Right lung (tissue), 5 donors: ENCODE measurements around the gene MSX2. TPM values are rescaled to one million over a fixed set of nuclear protein-coding genes. Genes with fewer than 3 reads are reported as not detected.
"Not testable (repeated sequence)": the region's sequence is repeated elsewhere in the genome, so short reads cannot be mapped to it uniquely, and the experiment has no call there.

Source experiments
- DNase-seq, 2 donors: peaks; one replicate each; pipeline ENCODE4 v3.0.0-alpha.2; 2013
- polyA plus RNA-seq, 5 donors: library from polyadenylated mRNA; unstranded; fragments of 120-200 nt; gene quantifications; one replicate each; pipeline versions ENCODE4 v1.2.1 to v1.2.3, GENCODE V29; 2013; ENCODE audit warnings: inconsistent platforms in 1 of 5, low replicate concordance in 1 of 5; ENCODE audit not compliant: insufficient read length in 5 of 5, insufficient read depth in 1 of 5

Gene MSX2
- polyA plus RNA-seq, 5 donors: 0.72 to 2.5 (median 1.1) TPM

DNA sequence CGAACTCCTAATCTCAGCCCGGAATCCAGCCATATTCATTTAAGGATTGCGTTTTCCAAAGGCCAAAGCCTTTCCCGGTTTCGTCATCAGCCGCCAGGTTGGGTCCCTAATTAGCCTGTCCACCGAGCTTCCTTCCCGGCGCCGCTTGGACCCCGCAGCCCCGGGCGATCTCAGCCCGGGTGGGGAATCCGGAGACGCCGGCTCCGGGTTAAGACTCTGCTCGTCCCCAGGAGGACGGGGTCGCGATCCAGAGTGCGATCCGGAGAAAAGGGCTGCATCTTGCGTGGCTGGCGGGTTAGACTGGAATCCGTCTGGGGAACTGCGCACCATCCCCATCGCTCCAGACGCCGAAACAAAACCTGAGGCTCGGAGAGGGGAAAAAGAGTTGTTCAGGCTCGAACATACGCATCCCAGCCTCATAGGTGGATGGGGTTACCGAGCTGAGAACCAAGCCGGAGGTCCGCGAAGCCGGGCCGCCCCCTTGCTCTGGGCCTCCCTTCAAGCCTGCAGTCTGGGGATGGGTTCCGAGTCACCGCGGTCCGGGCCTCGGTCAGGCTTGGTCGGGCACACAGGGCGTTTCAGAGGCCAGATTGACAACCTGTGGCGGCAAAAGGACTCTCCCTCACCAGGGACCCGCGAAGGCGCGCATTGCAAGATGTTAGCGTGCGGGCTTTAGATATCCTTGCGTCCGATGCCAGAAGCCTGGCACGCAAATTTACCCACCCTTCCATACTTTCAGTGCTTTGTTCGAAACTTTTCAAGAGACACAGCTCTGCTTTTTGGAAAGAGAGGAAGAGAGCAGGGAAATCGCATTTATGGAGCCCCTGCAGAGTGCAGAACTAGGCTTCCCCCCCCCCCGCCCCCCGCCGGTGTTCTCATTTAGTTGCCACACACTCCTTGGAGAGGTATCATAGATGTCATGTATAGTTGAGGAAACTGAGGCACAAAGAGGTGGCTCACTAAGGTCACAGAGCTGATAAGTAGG is 7.9 kb downstream of the MSX2 start:
- no peak for DNase-seq

DNA sequence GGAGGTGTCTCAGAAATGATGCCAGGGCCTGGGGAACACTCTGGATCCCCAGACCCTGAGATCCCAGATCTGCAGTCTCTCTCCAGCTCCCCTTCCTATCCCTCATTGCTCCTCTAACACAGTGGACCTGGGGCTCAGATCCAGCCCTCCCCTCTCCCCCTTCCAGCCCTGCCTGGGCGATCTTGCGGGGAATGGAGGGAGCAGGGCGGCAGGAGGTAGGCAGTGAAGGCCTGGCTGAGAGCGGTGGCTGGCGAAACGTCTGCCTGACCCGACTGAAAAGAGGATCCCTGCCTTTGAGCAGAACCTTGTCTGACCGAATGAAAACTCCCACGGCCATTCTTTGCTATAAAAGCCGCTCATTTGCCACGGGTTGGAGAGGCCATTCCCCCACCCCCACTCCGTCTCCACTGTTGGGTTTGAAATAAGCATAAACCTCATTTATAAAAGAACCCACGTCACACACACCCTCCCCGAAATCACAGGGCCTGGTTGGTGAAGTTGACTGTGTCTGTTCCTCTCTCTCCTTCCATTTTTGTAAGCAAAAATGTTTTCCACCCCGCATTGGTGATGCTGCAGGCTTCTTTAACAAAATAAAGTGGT is 8.8 kb downstream of the MSX2 start:
- no peak for DNase-seq

DNA sequence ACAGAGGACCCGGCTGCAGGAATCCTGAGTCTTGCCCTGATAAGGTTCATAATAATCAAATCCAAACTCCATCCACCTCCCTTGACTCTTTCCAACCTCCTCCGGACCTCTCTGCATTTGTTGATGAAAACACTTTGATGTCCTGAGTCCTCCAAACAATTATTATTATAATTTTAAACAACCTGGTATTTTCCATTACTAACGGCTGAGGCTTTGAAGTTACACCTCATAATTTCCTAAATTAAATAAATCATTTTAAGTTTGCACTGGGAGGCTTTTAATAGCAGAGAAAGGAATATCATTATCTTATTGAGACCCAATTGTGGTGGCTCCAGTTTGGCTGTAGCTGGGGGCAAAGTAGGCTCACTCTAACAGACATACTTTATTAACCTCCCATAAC is 9.5 kb downstream of the MSX2 start:
- DNase-seq: no peak

DNA sequence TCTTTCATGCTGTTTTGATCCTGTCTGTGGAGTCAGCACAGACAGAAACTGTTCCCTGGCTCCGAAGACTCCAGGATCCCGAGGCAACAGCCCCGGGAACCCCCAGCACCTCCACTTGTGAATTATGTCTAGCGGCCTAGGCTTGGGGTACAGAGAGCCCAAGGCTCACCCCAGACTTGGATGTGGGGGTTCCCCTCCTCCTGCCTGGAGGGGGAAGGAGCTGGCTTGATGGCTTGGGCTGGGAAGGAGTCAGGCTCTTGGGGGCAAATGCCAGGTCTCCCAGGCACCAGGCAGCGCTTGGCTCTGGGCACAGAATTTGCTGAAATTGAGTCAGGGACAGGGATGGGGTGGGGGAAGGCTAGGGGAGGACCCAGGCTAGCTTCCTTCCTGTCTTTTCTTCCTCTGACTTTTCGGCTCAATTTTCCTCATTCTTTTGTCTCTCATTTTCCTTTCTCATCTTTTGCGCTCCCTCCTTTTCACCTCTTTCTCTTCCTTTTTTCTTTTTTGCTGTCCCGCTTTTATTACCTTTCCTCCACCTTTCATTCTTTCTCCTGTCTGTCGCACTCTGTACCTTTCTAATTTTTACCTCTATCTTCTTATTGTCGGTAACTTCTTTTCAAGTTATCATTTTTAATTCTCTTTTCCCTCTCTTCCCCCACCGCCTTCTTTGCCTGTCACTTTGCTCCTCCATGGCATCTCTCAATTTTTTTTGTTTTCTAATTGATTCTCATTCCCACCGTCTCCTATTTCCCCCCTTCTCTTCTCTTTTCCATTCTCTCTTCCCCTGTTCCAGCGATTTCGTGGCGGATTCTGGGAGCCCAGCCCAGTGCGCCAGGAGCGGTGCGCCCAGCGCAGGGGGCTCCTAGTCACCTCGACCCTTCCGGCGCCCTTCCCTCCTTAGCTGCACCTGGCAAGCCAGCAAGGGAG is 10.5 kb downstream of the MSX2 start:
- DNase-seq: no peak

DNA sequence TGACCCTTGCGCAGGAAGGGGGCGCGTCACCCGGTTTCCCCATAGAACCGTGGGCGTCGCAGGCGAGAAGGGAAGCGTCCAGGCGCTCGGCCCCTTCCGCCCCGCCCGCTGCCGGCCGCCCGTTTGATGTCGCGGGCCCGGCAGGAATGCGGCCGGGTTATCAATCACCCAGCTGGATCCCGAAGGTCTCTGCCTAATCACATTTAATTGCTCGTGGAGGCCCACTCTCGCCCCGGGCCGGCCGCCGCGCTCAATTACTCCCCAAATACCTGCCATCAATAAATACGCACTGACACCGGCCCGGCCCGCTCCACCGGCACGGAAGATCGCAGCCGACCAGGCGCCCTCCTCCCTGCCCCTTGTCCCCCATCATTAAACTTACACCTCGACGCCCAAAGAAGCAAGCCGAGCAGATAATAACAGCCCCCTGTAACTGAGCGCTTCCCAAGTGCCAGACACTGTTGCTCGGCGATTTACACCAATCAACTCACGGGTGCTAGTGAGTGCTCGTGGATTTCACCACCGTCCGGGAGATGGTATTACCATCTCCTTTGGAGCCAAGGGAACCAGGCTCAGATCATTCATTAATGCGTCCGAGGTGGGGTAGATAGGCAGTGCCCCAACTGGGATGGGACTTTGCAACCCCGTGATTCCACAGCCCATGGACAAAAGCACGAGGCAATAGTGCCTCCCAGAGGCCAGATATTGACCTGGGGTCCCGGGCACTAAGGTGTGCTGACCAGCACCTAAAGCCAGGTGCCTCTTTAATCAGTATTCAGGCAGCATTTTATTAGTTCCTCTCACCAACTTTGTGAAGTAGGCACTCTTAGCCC is 11.3 kb downstream of the MSX2 start:
- no peak for DNase-seq

DNA sequence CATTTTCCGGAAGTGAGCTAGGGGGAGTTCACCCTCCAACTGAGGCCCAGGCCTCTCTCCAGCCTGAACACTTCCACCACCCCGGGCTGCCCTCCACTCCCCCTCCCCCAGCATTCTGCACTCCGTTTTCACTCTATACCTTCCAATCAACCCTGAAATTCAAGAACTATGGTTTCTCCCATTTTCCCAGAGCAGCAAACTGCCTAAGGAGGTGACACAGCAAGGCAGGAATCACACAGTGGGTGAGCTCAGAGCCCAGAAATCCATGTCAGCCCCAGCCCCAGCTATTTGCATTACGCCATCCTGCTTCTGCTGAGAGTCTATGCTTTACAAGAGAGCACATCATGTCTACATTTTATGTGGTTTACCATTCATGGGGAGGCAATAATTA is 11.9 kb downstream of the MSX2 start:
- DNase-seq: no peak

DNA sequence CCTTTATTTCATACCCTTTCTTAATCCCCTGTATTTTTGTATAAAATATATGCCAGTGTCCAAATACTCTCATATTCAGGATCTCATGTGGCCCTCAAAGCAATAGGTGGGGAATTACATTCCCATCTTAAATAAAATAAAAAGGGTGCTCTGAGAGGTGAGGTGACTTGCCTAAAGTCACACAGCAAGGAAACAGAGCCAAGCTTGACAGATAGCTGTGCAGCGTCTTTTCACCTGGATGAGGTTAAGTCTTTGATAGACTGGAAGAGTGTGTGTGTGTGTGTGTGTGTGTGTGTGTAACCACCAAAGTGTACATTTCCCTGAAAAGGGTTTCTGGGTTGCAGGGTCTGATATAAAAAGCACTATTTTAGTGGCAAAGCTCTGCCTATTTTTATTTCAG is 12.4 kb downstream of the MSX2 start:
- no peak for DNase-seq

DNA sequence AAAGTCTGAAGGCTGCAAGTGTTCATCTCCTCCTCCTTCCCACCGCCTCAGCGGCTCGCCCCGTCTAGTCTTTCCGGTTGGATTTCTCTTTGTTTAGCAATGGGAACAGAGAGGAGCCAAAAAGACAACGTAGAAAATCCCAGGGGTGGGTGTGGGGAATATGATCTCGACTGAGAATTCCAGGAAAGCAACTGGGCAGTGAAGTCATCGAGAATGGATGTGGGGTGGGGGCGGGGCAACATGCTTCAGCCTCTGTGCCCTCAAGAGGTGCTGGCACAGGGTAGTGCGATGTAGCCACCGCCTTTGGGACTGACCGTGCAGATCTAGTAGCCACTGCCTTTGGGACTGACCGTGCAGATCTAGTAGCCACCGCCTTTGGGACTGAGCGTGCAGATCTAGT is 12.9 kb downstream of the MSX2 start:
- DNase-seq: no peak

DNA sequence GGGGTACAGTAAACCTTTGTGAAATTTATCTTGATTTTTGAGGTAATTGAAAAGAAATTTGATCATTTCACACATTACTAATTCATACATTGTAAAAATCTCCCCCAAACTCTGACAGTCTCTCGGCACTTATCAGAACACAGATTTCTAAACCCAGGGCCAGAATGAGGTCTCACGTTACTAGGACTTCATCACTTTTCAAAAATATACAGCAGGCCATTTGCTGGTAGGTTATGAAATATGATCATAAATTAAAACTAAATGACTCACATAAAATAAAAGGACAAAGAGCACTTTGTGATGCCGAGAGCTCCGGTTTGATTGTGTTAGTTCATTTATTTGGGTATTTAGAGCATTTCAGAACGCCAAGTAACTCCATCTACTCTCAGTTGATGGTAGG is 17.0 kb downstream of the MSX2 start:
- DNase-seq: no peak

DNA sequence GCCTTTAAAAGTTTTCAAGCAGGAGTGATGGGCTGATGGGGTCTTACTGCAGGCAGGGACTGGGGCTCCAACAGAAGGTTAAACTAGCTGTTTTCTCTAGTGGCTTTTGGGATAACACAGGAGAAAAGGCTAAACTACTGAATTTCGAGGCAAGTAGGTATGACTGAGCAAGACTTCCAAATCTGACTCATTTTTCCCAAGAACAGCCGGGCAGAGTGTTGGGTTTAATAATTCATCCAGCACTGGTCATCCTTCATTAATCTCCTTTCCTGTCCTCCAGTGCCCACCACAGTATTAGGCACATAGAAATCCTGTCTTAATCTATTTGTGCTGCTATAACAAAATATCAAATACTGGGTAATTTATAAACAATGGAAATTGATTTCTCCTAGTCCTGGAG is 20.5 kb downstream of the MSX2 start:
- DNase-seq: no peak

DNA sequence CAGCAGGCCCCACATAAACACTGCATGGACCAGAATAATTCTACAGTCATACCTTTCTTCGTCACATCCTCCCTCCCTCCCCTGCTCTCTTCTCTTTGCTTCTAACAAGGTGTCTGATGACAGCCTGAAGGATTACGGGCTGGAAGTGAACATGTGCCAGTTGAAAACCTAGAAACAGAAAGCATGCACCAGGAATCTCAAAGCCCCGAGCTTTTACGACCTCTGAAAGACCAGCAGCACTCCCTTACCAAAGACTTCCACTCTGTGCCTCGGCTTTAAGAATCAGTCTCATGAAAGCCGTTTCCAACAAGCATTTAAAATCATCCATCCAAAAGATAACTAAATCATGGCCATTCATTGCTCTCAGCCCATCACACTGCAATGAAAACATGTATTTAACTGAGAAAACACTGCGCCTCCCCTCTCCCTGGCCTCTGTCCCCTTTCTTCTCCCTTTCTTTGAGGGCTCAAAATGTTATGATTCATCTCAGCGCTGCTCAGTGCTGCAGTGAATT is 21.3 kb downstream of the MSX2 start:
- DNase-seq: no peak

DNA sequence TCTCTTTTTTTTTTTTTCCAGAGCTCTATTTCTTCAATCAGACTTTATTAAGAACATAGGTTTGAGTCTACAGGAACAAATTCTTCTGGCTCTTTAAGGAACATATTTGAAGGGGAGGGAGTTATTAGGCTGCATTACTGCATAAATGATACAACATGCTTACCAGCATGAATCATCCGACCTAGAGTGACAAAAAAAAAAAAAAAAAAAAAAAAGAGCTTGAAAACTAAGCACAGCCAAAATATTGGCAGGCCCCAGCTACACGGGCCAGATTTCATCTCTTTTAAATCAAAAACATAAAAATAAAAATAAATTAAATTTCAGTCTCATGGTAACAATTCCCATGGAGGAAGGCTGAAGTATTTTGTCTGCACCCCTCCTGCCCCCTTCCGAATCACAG is 26.3 kb downstream of the MSX2 start:
- no peak for DNase-seq

DNA sequence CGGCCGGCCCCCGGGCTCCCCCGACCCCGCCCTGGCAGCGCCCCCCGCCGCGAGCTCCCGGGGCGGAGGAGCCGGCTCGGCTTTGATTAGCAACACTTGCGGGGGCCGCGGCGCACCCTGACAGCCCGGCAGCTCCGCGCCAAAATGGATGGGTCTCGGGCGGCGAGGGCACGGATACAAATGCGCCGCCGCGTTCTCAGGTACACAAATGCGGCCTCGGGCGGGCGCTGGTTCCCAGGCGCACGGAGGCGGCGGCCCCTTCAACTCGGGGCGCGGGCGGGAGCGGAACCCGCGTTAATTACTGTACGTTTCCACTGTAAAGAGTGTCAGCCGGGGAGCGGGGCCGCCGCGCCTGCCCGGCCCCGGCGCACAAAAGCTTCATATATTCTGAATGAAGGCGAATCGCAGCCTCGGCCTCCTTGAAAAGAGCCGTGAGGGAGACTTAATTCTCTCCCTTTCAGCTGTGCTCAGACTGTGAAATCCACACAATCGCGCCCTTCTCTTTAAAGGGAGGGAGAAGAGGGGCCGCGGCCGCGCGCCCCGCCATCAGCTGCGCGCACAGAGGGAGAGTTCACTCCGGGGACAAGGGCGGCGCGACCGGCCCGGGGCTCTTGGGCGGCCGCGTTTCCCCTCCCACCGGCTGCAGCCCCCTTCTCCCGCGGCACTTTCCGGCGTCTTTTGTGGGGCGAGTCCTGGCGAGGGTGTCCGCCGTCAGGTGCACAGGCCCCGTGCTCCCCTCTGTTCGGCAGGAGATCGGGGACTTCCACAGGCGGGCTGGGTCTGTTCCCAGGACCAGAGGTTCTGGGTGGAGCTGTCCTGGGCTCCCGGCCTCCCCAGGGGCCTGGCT is 27.0 kb downstream of the MSX2 start:
- DNase-seq: peak; percentile 31 to 38

DNA sequence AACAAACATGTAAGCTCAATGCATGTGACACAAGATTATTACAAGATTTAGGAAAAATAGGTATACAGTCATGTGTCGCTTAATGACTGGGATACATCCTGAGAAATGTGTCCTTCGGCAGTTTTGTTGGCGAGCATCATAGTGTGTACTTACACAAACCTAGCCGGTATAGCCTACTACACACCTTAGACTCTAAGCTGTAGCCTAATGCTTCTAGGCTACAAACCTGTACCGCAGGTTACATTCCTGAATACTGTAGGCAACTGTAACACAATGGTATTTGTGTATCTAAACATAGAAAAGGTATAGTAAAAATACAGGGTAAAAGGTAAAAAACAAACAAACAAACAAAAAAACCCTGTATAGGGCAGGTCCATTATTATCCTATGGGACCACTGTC is 27.7 kb downstream of the MSX2 start:
- DNase-seq: no peak

DNA sequence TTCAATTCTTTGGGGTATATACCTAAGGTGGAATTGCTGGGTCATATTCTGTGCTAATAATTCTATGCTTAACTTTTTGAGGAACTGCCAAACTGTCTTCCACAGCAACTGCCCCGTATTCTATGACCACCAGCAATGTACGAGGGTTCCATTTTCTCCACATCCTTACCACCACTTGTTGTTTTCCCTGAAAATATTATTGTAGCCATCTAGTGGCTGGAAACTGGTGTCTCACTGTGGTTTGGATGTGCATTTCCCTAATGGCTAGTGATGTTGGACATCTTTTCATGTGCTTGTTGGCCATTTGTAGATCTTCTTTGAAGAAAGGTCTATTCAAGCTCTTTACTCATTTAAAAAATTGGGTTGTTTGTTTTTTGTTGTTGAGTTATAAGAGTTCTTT is 30.7 kb downstream of the MSX2 start:
- DNase-seq: no peak

DNA sequence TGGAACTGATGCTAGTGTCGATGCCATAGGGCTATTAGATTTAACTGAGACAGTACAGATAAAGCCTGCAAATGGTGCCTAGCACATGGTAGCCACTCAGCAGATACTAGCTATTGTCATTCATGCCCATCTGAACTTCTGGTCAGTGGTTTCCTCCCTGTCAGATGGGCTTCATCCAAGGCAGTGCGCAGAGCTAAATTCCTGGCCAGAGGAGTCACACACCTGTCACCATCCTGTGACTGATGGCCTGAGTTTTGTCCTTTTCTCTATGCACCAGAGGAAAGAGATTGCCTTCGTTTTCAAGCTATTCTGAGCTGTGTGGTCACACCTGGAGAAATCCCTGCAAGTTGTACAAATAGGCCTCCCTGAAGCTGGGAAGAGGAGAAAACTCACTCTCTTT is 34.7 kb downstream of the MSX2 start:
- DNase-seq: no peak

DNA sequence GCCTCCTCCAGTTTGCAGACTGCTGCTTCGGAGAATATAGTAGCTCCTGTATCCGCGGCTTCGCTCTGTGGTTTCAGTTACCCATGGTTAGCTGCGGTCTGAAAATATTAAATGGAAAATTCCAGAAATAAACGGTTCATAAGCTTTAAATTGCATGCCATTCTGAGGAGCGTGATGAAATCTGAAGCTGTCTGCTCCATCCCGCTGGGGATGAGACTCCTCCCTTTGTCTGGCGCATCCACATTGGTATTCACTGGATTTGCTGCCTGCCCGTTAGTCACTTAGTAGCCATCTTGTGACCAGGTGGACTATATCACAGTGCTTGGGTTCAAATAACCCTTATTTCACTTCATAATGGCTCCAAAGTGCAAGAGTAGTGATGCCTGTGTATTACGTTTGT is 36.3 kb downstream of the MSX2 start:
- no peak for DNase-seq

DNA sequence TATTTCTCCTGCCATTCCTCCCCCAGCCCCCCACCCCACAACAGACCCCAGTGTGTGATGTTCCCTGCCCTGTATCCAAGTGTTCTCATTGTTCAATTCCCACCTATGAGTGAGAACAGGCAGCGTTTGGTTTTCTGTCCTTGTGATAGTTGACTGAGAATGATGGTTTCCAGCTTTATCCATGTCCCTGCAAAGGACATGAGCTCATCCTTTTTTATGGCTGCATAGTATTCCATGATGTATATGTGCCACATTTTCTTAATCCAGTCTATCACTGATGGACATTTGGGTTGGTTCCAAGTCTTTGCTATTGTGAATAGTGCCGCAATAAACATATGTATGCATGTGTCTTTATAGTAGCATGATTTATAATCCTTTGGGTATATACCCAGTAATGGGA is 37.0 kb downstream of the MSX2 start:
- DNase-seq: not testable (repeated sequence)

DNA sequence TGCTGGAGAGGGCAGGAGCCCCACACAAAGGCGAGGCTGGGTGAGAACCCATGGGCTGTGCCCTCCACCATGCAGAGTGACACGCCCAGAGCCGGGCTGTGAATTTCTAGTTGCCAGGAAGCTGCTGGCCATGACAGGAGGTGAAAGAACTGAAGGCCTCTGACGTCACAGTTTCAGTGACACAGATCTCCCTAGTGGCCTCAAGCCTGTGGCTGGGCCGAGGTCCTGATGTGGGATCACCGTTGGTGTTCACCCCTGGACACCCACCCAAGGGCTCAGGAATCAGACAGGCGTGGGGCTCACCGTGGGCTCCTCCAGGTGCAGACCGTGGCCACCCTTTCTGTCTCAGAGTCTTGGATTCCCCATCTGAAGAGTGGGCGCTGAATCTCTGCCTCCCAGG is 39.9 kb downstream of the MSX2 start:
- no peak for DNase-seq

DNA sequence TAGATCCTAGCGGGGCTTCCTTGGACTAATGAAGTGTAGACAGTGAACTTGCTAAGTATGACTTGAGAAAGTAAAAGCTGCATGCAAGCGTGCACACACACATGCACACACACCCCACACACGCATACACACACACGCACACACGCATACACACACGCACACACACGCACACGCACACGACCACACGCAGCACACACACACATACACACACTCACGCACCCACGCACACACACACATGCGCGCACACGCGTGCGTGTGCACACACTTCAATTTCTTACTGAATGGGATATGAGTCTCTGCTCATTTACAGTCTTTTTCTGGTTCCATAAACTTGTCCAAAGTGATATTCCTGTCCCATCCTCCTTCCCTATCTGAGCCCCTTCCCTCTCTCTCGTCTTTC is 41.2 kb downstream of the MSX2 start:
- DNase-seq: no peak
